Measurements from ENCODE around the gene CERK.

DNA sequence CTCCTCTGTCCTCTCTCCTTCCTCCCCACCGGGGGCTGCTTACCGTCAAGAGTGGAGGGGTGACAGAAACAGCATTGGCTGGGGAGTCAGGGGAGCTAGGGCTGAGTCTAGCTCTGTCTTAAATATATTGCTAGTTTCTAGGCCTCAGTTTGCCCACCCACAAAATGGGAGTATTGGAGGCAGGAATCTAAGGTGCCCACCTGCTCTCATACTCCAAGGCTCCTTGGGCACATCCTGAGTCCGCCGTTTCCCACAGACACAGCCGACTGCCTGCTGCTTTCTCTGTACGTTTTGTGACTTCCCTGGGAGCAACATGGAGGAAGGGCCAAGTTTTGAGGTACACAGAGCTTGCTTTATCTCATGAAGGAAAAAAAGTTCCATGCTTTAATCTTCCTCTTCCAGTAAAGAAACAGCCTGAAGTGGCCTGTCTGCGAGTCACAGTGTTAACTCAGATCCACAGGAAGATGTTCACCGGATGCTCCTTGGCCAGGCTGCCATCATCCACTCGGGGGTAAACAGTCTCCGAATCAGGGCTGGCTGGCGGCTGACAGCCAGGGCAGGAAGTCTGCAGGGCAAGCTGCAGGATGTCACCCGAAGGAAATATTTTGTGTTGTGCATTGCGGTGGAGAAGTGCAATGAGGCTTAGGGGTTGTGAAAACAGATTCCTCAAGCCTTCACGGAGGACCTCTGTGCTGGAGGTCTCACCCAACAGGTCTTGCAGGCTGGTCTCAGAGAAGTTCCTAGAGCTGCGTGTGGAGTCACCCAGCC lies 11.0 kb upstream of the CERK start:
- TF ChIP-seq SP2 (tag by site-specific recombination; IDR thresholded peaks at IDR 0.05) = no peak
- TF ChIP-seq, protein P1, sequence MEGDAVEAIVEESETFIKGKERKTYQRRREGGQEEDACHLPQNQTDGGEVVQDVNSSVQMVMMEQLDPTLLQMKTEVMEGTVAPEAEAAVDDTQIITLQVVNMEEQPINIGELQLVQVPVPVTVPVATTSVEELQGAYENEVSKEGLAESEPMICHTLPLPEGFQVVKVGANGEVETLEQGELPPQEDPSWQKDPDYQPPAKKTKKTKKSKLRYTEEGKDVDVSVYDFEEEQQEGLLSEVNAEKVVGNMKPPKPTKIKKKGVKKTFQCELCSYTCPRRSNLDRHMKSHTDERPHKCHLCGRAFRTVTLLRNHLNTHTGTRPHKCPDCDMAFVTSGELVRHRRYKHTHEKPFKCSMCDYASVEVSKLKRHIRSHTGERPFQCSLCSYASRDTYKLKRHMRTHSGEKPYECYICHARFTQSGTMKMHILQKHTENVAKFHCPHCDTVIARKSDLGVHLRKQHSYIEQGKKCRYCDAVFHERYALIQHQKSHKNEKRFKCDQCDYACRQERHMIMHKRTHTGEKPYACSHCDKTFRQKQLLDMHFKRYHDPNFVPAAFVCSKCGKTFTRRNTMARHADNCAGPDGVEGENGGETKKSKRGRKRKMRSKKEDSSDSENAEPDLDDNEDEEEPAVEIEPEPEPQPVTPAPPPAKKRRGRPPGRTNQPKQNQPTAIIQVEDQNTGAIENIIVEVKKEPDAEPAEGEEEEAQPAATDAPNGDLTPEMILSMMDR (tag by site-specific recombination; IDR thresholded peaks at IDR 0.05) = no peak

All from HEK293 (cell line).